ENCODE measurements around the gene NAT16. TPM values are rescaled to one million over a fixed set of nuclear protein-coding genes. Genes with fewer than 3 reads are reported as not detected.
A peak's percentile ranks its signal among the peaks of the same experiment; 100 is the strongest.

Gene NAT16
- polyA plus RNA-seq, 1 of the 3 experiments (the other 2 are of a cell fraction), result 0.64 TPM

- CTCF ChIA-PET, result interaction anchor here (0.7 to 3.8 kb wide), 13 partner anchors 9 to 271 kb away, joined by 3 to 21 read pairs (median 5); partner anchors contain the start of genes FIS1 and NAT16
- Histone ChIP-seq H3K27ac (ENCODE audit: low read depth in 2 of 2, low read length in 1 of 2) (peak within 1 kb of the TSS in 1 of 2 experiments; percentile 94; a peak in 3 of 4 replicates), H3K27me3 (ENCODE audit: insufficient read depth) (no peaks in the 10 kb centered on the region), H3K4me1 (ENCODE audit: control insufficient read depth in 1 of 2, insufficient read depth in 2 of 2, low read depth in 1 of 2, low read length in 1 of 2) (peaks cover 36 to 66% of the 10 kb centered on the region in 2 experiments), H3K4me3 (ENCODE audit: low read depth in 2 of 2, low read length in 1 of 2) (peak within 1 kb of the TSS; percentile 56 to 61), H3K79me2 (ENCODE audit: insufficient read depth) (no peaks in the 10 kb centered on the region), H3K9me2 (no peaks in the 10 kb centered on the region), H3K4me2 (peak within 1 kb of the TSS; percentile 98), H3K9ac (no peak within 1 kb of the TSS), H4K20me1 (ENCODE audit: insufficient read depth) (peaks cover 19% of the 10 kb centered on the region), H3F3A (replicated peaks; ENCODE audit: insufficient read depth) (peaks cover 44% of the 10 kb centered on the region), H3K9me3 (no peaks in the 10 kb centered on the region), H3K36me3 (replicated peaks in 1 of 2; ENCODE audit: control insufficient read depth in 1 of 2, insufficient read depth in 2 of 2, low read length in 1 of 2) (peaks cover 7 to 9% of the 10 kb centered on the region in 2 experiments), H2AFZ (ENCODE audit: low read depth) (peak within 1 kb of the TSS; percentile 20; the same call in 1 of the 2 replicates)
- POLR2A ChIA-PET, result interaction anchor here (0.6 to 3.0 kb wide), 25 partner anchors 9 to 1230 kb away, joined by 3 to 43 read pairs (median 6); partner anchors contain the start of genes ACTL6B, AP1S1, FIS1 and NAT16
- peak; percentile 97 for DNase-seq
- WGBS (ENCODE audit: low lambda C conversion rate), result 2% methylated on average over 71 of the region's 74 CpGs
- TF ChIP-seq RCOR1 (IDR thresholded peaks at IDR 0.05; ENCODE audit: low read length) (peak; percentile 62; the same call in 1 of the 2 replicates), EP300 (IDR thresholded peaks at IDR 0.05; ENCODE audit: borderline replicate concordance in 1 of 2, low read depth in 1 of 2, low read length in 1 of 2) (peak in 1 of 2 experiments; percentile 12; a peak in 1 of 4 replicates), TCF12 (IDR thresholded peaks at IDR 0.05) (no peak), EZH2phosphoT487 (IDR thresholded peaks at IDR 0.05; ENCODE audit: borderline replicate concordance, low read depth) (no peak), TAF1 (IDR thresholded peaks at IDR 0.05; ENCODE audit: borderline replicate concordance, low read depth, low read length) (peak; percentile 77), CTCF (IDR thresholded peaks at IDR 0.05) (no peak), NFIC (IDR thresholded peaks at IDR 0.05; ENCODE audit: borderline replicate concordance) (no peak), MAX (IDR thresholded peaks at IDR 0.05; ENCODE audit: low read depth) (peak; percentile 86), GATA2 (CRISPR knock-in tag; IDR thresholded peaks at IDR 0.05) (no peak), PBX3 (IDR thresholded peaks at IDR 0.05) (peak; percentile 67), RXRA (IDR thresholded peaks at IDR 0.05; ENCODE audit: borderline replicate concordance, low read depth) (no peak), MEF2A (IDR thresholded peaks at IDR 0.05; ENCODE audit: borderline replicate concordance, low read depth) (no peak), IRF3 (IDR thresholded peaks at IDR 0.05; ENCODE audit: low read depth, low read length) (no peak), USF2 (IDR thresholded peaks at IDR 0.05; ENCODE audit: borderline replicate concordance, low read depth, low read length) (peak; percentile 95), TEAD4 (IDR thresholded peaks at IDR 0.05; ENCODE audit: borderline replicate concordance, insufficient read depth) (peak; percentile 26; the same call in 1 of the 2 replicates), SMC3 (IDR thresholded peaks at IDR 0.05; ENCODE audit: low read depth, low read length) (no peak), SIN3A (IDR thresholded peaks at IDR 0.05; ENCODE audit: borderline replicate concordance, low read depth, low read length) (peak; percentile 99; the same call in 1 of the 2 replicates), CHD2 (IDR thresholded peaks at IDR 0.05; ENCODE audit: low read length, partially characterized antibody) (peak; percentile 80), USF1 (IDR thresholded peaks at IDR 0.05; ENCODE audit: borderline replicate concordance, low read depth) (peak; percentile 99), POLR2AphosphoS5 (IDR thresholded peaks at IDR 0.05; ENCODE audit: low read depth, low read length) (peak; percentile 91), FOXJ3 (CRISPR knock-in tag; IDR thresholded peaks at IDR 0.05) (peak; percentile 65; the same call in 1 of the 2 replicates)
Measured at GRCh38 chr7:101165075-101165957, 14.8 kb downstream of the NAT16 start, which contains the start of gene VGF. TSS of gene VGF (minus strand) at chr7:101165569. CDS start at chr7:101164843, 726 bp downstream.

All from SK-N-SH (cell line).